Stimulated activated CD8-positive, alpha-beta memory T cell treated with anti-CD3 and anti-CD28 coated beads, Interleukin-2, amount 100 ng/mL, for 48 hours (primary cell): ENCODE measurements around the gene SPDYE4.

Experiments used
- DNase-seq, 2 donors: peaks; one replicate each; pipeline ENCODE4 v3.0.0-alpha.2; 2020; ENCODE audit warnings: low read depth in 2 of 2

Gene SPDYE4

GRCh38 chr17:8741366-8741765 is 17.0 kb downstream of the SPDYE4 start:
- no peak for DNase-seq

GRCh38 chr17:8740486-8740885 is 17.9 kb downstream of the SPDYE4 start:
- peak; percentile 15 to 27 for DNase-seq

- DNase-seq, result no peak
These were observed 19.2 kb downstream of the SPDYE4 start for GRCh38 chr17:8739097-8739496.

DNA sequence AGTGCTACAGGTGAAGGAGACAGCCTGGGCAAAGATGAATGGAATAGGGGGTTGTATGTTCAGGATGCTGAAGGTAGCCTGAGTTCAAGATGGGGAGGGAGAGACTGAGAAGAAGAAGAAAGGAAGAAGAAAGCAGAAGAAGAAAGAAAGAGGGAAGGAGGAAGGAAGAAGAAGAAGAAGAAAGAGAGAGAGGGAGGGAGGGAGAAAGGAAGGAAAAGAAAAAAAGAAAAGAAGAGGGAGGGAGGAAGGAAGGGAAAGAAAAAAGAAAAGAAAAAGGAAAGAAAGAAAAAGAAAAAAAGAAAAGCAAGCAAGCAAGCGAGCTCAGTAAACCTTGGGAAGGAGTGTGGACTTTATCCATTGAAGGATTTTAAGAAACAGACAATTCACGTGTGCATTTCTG is 21.6 kb downstream of the SPDYE4 start:
- DNase-seq, result no peak

DNA sequence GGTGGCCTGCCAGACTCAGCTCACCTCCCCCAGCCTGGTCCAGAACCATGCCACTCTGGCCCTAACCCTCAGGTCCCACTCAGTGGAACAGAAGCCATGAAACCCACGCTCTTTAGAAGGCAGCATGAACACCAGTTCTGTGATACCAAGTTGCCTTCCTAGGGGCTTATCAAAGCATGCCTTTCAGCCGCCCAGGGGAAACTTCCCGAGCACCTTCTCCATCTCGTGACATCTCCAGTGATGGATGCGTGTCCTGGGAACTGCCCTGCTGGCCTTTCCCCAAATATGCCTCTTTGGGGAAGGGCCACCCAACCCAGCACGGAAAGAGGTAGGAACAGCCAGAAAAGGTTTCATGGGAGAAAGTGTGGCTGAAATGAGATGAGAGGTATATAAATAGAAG is 22.0 kb downstream of the SPDYE4 start:
- DNase-seq, result no peak

DNA sequence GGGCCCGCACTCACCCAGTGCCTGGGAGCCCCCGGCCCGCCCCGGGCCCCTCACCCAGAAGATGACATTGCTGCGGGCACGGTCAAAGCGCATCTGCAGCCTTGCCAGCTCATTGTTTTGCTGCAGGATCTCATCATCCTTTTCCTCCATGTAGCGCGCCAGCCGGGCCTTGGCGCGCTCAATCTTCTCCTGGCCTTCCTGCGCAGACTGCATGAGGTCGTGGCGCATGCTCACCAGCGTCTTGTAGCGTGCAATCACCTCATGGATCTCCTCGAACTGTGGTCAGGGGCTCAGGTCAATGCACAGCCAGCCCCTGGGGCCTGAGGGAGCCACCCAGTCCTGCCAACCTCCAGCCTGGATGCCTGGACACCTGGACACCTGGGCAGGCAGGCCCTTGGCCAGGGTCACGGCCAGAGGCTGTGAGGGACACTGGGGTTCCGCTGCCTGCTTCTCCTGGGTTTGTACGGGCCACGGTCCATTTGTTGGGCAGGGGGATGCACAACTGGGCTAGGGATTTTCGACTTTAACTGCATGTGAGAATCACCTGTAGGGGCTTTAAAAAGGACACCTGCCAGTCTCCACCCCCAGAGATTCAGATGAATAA is 22.9 kb downstream of the SPDYE4 start:
- no peak for DNase-seq

GRCh38 chr17:8734876-8735275 is 23.5 kb downstream of the SPDYE4 start:
- no peak for DNase-seq

- DNase-seq, result no peak
These were observed 25.8 kb downstream of the SPDYE4 start for GRCh38 chr17:8732406-8733085.

DNA sequence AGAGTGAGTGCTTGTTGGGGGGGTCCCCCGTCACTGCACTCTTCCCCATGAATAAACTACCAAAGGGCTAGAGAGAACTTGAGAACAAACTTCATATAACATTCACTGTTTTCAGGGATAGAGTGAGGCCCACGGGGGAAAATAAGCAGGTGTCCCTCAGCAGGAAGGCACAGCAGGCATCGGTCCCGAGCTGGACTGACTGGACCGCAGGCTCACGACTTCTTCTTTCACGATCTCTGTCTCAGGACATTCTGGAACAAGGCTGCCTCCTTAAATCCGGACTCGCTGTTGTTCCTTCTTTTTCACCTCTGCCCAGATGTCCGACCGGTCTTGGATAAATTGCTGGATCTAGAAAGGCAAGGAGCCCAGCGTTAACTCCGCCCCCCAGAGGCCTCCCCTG is 28.5 kb downstream of the SPDYE4 start:
- DNase-seq, result no peak

GRCh38 chr17:8729421-8729820 is 28.9 kb downstream of the SPDYE4 start:
- DNase-seq, result no peak

DNA sequence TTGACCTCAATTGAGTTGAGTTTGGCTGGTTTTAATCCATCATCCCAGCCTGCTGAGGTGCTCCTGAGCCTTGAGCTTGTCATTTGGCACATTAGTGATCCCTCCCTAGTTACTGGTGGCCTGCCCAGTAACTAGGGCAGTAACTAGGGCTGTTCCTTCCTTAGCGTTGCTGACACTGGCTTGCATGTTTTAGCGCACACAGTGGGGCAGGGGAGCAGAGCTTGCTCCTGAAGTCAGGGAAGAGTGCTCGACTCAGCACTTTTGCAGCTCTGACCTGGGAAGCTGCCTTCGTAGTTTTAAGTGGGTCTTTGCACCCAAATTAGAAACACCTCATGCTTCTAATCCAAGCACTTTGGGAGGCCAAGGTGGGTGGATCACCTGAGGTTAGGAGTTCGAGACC is 29.4 kb downstream of the SPDYE4 start:
- DNase-seq, result no peak

DNA sequence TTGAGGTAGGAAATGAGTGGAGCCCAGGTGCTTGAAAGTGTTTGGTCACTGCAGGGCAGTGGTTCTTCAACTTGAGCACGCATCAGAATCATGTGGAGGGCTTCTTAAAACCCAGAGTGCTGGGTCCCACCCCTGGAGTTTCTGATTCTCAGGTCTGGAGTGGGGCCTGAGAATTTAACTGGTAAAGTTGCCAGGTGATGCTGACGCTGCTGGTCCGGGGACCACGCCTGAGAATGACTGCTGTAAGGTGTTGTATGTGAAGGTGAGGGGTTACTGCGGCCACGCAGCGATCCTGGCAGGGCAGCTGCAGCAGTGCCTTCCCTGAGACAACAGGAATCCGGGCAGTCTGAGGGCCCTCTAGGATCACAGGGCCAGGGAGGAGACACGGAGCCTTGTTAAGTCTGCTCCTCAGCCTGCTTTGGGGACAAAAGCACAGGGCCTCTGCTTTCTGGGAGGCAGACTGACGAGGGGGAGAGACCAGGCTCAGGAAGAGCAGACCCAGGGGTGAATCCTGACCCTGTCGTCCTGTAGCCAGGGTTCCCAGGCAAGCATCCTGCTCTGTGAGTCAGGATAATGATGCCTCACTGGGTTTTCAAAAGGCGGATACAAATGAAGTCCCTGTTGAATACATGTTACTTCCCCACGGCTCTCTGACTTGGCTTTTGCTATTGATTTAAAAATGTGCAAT is 30.0 kb downstream of the SPDYE4 start:
- DNase-seq, result no peak

- no peak for DNase-seq
These were observed 31.3 kb downstream of the SPDYE4 start for GRCh38 chr17:8726941-8727555.

DNA sequence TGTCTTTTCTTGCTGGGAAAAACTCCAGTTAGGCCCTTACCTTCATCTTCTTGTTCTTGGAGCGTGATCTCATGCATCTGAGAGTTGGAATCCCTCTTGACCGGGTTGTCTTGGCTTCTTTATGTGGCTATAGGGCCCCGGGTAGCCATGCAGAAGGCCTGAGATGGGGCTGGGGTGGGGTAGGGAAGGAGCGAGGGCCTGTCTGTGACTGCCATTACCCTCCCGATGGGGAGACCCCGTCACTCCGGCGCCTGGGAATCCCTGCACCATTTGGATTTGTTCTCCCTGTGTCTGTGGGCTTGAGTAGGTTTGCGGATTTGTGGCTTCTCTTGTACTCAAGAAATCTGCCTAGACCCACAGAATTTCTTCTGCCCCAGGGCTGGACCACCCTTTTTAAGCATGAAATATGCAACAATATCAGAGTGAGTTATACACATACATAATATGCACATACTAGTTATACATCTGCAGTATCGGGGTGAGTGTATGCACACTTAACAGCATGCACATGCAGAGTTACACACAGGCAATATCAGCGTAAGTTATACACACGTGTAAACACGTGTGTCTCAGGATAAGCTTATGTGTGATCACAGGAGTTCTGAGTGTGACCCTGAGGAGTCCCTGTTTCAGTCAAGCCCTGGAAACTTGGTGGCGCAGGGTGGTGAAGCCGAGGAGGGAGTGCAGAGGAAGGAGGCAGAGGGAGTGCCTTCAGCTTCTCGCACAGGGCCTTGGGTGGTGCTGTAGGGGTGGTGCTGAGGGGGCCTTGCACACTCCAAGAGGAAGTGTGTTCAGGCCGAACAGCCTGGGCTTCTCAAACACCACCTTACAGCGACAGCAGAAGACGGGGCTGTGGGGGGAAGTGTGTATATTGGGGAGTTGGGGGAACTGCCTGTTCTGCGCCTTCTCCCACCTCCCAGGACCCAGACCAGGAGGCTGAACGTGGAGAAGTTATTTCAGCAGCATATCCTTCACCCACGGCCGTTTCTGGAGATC is 32.2 kb downstream of the SPDYE4 start:
- DNase-seq, result no peak

GRCh38 chr17:8724451-8724850 is 33.9 kb downstream of the SPDYE4 start:
- no peak for DNase-seq

DNA sequence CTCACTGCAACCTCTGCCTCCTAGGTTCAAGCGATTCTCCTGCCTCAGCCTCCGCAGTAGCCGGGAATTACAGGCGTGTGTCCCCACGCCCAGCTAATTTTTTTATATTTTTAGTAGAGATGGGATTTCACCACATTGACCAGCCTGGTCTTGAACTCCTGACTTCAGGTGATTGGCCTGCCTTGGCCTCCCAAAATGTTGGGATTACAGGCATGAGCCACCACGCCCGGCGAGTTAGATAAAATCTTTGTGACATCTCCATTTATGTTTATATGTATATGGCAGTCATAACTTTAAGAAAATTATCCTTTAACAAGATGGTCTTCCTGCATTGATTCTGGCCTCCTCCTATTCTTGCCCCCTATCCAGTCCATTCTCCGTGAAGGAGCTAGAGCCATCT is 37.8 kb downstream of the SPDYE4 start:
- DNase-seq, result no peak

DNA sequence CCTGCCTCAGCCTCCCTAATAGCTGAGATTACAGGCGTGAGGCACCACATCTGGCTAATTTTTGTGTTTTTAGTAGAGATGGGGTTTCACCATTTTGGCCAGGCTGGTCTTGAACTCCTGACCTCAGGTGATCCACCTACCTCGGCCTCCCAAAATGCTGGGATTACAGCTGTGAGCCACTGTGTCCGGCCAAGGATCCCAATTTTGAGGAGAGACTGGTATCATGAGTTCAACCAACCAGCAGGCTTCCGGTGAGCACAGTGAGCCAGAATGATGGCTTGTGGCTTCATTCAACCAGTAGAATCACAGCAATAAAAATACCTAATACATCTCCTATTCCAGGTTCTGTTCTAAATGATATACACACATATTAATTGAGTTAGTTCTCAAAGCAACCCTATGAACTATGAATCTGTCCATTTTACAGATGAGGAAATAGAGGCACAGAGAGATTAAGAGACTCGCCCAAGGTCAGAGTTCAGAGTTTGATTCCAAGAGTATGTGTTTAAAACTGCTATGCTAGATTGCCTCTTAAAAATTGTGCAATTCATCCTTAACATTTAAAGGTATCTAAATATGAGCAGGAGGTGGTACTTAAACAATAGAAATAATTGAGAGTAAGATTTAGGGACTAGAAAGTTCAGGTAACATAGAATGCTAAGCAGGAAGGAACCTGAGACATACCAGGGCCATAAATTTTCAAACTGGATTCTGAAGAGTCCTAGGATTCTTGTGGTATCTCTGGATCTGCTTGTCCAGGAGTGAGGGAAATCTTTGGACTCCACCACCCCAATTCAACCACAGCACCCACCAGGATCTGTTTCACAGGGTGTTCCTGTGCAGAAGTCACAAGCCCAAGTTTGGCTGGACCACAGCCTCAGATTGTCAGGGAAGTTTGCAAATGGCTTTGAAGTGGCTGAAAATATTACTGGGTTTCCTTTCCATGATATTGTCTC is 38.8 kb downstream of the SPDYE4 start:
- DNase-seq, result no peak

GRCh38 chr17:8718001-8718563 is 40.3 kb downstream of the SPDYE4 start:
- DNase-seq, result no peak

- no peak for DNase-seq
These were observed 44.5 kb downstream of the SPDYE4 start for GRCh38 chr17:8713878-8714277.

- no peak for DNase-seq
These were observed 45.0 kb downstream of the SPDYE4 start for GRCh38 chr17:8713315-8713714.
